H9 (cell line): ENCODE data around the gene VTCN1. TPM values are rescaled to one million over a fixed set of nuclear protein-coding genes. Genes with fewer than 3 reads are reported as not detected.
A peak's percentile ranks its signal among the peaks of the same experiment; 100 is the strongest.

Experiments used
- DNase-seq: peaks from one replicate; pipeline ENCODE4 v3.0.0-alpha.2; 2017
- H2AFZ ChIP-seq: one replicate; pipeline ENCODE4 v1.6.1; 2013; ENCODE audit warnings: mild to moderate bottlenecking, low read length, control low read depth, moderate library complexity
- H2AK5ac ChIP-seq: 2 replicates; pipeline ENCODE4 v1.6.1; 2013; ENCODE audit warnings: low read length, control low read depth, mixed read lengths; ENCODE audit not compliant: insufficient read length
- H2BK120ac ChIP-seq: one replicate; pipeline ENCODE4 v1.6.1; 2013; ENCODE audit warnings: low read depth, mild to moderate bottlenecking, low read length, control low read depth, inconsistent platforms; ENCODE audit not compliant: poor library complexity, severe bottlenecking
- H2BK12ac ChIP-seq: 2 replicates; pipeline ENCODE4 v1.6.1; 2013; ENCODE audit warnings: low read length, control low read depth, mixed read lengths, low read depth; ENCODE audit not compliant: insufficient read length
- H2BK15ac ChIP-seq: 2 replicates; pipeline ENCODE4 v1.6.1; 2013; ENCODE audit warnings: low read depth, low read length, control low read depth
- H2BK20ac ChIP-seq: one replicate; pipeline ENCODE4 v1.6.1; 2013; ENCODE audit warnings: low read depth, mild to moderate bottlenecking, low read length, control low read depth, inconsistent platforms; ENCODE audit not compliant: poor library complexity, severe bottlenecking
- H2BK5ac ChIP-seq: 2 replicates; pipeline ENCODE4 v1.6.1; 2013; ENCODE audit warnings: low read length, control low read depth, mixed read lengths; ENCODE audit not compliant: insufficient read length
- H3K14ac ChIP-seq: 2 replicates; pipeline ENCODE4 v1.6.1; 2013; ENCODE audit warnings: low read length, control low read depth; ENCODE audit not compliant: insufficient read depth
- H3K18ac ChIP-seq: 2 replicates; pipeline ENCODE4 v1.6.1; 2013; ENCODE audit warnings: low read depth, mild to moderate bottlenecking, mixed read lengths, low read length, control low read depth; ENCODE audit not compliant: insufficient read length
- H3K23ac ChIP-seq: 2 replicates; pipeline ENCODE4 v1.6.1; 2013; ENCODE audit warnings: low read length, control low read depth, mixed read lengths, low read depth; ENCODE audit not compliant: insufficient read length
- H3K23me2 ChIP-seq: 2 replicates; pipeline ENCODE4 v1.6.1; 2013; ENCODE audit warnings: low read depth, mild to moderate bottlenecking, mixed read lengths, low read length, control low read depth; ENCODE audit not compliant: insufficient read length, poor library complexity, severe bottlenecking
- H3K27ac ChIP-seq: 2 replicates; pipeline ENCODE4 v1.5.1; 2013; ENCODE audit warnings: low read length, control low read depth, mixed read lengths, low read depth; ENCODE audit not compliant: insufficient read length
- H3K27me3 ChIP-seq: 2 replicates; pipeline ENCODE4 v1.6.1; 2013; ENCODE audit warnings: low read length, control low read depth, inconsistent platforms; ENCODE audit not compliant: insufficient read depth
- H3K4ac ChIP-seq: 2 replicates; pipeline ENCODE4 v1.6.1; 2013; ENCODE audit warnings: low read depth, mild to moderate bottlenecking, control low read depth, inconsistent platforms, low read length, moderate library complexity
- H3K4me1 ChIP-seq: 2 replicates; pipeline ENCODE4 v1.6.1; 2013; ENCODE audit warnings: low read length, control low read depth, inconsistent platforms; ENCODE audit not compliant: insufficient read depth
- H3K4me2 ChIP-seq: 2 replicates; pipeline ENCODE4 v1.6.1; 2013; ENCODE audit warnings: low read length, control low read depth, mixed read lengths; ENCODE audit not compliant: insufficient read length, insufficient read depth
- H3K56ac ChIP-seq: 2 replicates; pipeline ENCODE4 v1.6.1; 2013; ENCODE audit warnings: low read depth, mild to moderate bottlenecking, mixed read lengths, low read length, control low read depth; ENCODE audit not compliant: insufficient read length
- H3K79me1 ChIP-seq: 2 replicates; pipeline ENCODE4 v1.6.1; 2013; ENCODE audit warnings: low read depth, mild to moderate bottlenecking, moderate library complexity, low read length, control low read depth, inconsistent platforms; ENCODE audit not compliant: insufficient read depth, poor library complexity, severe bottlenecking
- H3K79me2 ChIP-seq: 2 replicates; pipeline ENCODE4 v1.6.1; 2013; ENCODE audit warnings: low read length, control low read depth, inconsistent platforms; ENCODE audit not compliant: insufficient read depth
- H3K9ac ChIP-seq: 2 replicates; pipeline ENCODE4 v1.6.1; 2013; ENCODE audit warnings: low read length, control low read depth, mixed read lengths; ENCODE audit not compliant: insufficient read length; ENCODE audit errors: extremely low read depth
- H3K9me3 ChIP-seq: one replicate; pipeline ENCODE4 v1.6.1; 2013; ENCODE audit warnings: low read depth, low read length, inconsistent platforms; ENCODE audit not compliant: control insufficient read depth
- H3T11ph ChIP-seq: one replicate; pipeline ENCODE4 v1.6.1; 2013; ENCODE audit warnings: mild to moderate bottlenecking, low read length, control low read depth, inconsistent platforms
- H4K20me1 ChIP-seq: one replicate; pipeline ENCODE4 v1.6.1; 2013; ENCODE audit not compliant: control insufficient read depth, insufficient read length, insufficient read depth
- H4K5ac ChIP-seq: 2 replicates; pipeline ENCODE4 v1.6.1; 2013; ENCODE audit warnings: low read depth, mild to moderate bottlenecking, mixed read lengths, low read length, control low read depth; ENCODE audit not compliant: insufficient read length
- H4K8ac ChIP-seq: replicated peaks from 2 replicates; pipeline ENCODE4 v1.6.1; 2013; ENCODE audit warnings: low read length, control low read depth, mixed read lengths, low read depth; ENCODE audit not compliant: insufficient read length
- H4K91ac ChIP-seq: 2 replicates; pipeline ENCODE4 v1.6.1; 2013; ENCODE audit warnings: low read depth, mild to moderate bottlenecking, moderate library complexity, mixed read lengths, low read length, control low read depth; ENCODE audit not compliant: insufficient read length
- H3K27ac Mint-ChIP-seq, 3 experiments: 2 replicates in 2 of 3; 3 replicates in 1 of 3; pipeline ENCODE4 v1.8.0; 2020 to 2021; ENCODE audit warnings: mixed read lengths in 3 of 3, mild to moderate bottlenecking in 1 of 3, moderate library complexity in 1 of 3
- H3K27me3 Mint-ChIP-seq: 2 replicates; pipeline ENCODE4 v1.8.0; 2021; ENCODE audit warnings: low read depth, mild to moderate bottlenecking, moderate library complexity, mixed read lengths
- H3K36me3 Mint-ChIP-seq, 3 experiments: 2 replicates in 2 of 3; 3 replicates in 1 of 3; pipeline ENCODE4 v1.8.0; 2020 to 2021; ENCODE audit warnings: low read depth in 3 of 3, mixed read lengths in 3 of 3; ENCODE audit not compliant: insufficient read depth in 1 of 3
- H3K4me1 Mint-ChIP-seq, 2 experiments: 2 replicates each; pipeline ENCODE4 v1.8.0; 2020; ENCODE audit warnings: mixed read lengths in 2 of 2
- H3K4me3 Mint-ChIP-seq, 2 experiments: 2 replicates in 1 of 2; 3 replicates in 1 of 2; pipeline ENCODE4 v1.8.0; 2020 to 2021; ENCODE audit warnings: mild to moderate bottlenecking in 2 of 2, mixed read lengths in 2 of 2, moderate library complexity in 1 of 2
- H3K9me3 Mint-ChIP-seq, 2 experiments: 2 replicates in 1 of 2; 3 replicates in 1 of 2; pipeline ENCODE4 v1.8.0; 2020; ENCODE audit warnings: mild to moderate bottlenecking in 2 of 2, mixed read lengths in 2 of 2, moderate library complexity in 1 of 2
- WGBS: extraction: QIAGEN DNeasy Blood & Tissue Kit; methylation state at CpG from one replicate; pipeline ENCODE4 v1.1.7; 2013; ENCODE audit warnings: missing lambda C conversion rate, low lambda C conversion rate, mixed read lengths; ENCODE audit not compliant: insufficient read length; ENCODE audit errors: extremely low coverage; 5-methylcytosine and 5-hydroxymethylcytosine counted together
- total RNA-seq: library from RNA; stranded (reverse); gene quantifications from 2 replicates; pipeline ENCODE4 v1.2.1, GENCODE V29; 2021
- TF ChIP-seq, protein P1 (sequence below): fragments of 200-600 bp; sonication (generic); conservative IDR thresholded peaks from 3 replicates; pipeline ENCODE4 v1.8.0; 2021; ENCODE audit warnings: antibody characterized with exemption, mild to moderate bottlenecking

The VTCN1 gene
- total RNA-seq, 1 experiment from 2014 or later = 0.33 TPM

DNA sequence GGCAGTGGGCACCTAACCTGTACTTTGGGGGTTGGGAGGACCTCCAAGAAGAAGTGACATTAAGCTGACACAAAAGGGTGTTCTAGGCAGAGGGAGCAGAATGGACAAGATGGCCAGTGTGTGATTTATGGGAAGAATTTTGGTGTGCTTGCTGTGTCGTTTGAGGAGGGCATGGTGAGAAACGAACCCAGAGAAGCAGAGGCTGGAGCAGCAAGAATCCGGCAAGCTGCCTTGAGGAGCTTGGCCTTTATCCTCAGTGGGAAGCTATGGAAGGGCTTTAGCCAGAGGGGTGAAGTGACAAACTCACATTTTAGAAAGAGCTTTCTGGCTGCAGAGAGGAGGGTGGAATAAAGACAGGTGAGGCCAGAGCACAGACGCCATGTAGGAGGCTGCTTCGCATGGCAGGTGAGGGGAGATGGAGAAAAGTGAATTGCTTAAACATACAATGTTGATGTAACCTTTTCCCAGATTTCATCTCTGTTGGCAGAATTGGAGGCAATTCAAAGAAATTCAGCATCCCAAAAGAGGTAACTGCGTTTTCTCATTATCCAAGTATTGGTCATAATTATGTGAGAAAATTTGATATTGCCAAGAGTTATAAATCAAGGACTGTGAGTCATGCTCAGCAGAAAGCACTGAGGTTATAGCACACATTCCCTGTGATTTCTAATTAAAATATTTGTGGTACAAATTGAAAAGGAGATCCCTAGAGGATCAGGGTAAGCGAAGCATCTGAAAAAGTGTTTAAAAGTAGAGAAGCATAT lies 115.7 kb downstream of the VTCN1 start:
- Histone ChIP-seq H3K9me3 (no peaks in the 10 kb centered on the region), H3K79me1 (no peaks in the 10 kb centered on the region), H3T11ph (no peak overlapping the region), H3K18ac (no peak overlapping the region), H2BK12ac (no peak overlapping the region), H2AK5ac (no peak overlapping the region), H2BK5ac (no peak overlapping the region), H3K27ac (no peak overlapping the region), H3K27me3 (no peaks in the 10 kb centered on the region), H4K91ac (peak overlapping the region; percentile 71), H2BK20ac (no peak overlapping the region), H3K4ac (no peak overlapping the region; the same call in 1 of the 2 replicates), H2BK120ac (no peak overlapping the region), H2AFZ (no peak overlapping the region), H2BK15ac (no peak overlapping the region), H3K4me1 (peaks cover 4% of the 10 kb centered on the region; the same call in 1 of the 2 replicates), H4K8ac (no peak overlapping the region), H4K5ac (no peak overlapping the region), H3K23me2 (no peaks in the 10 kb centered on the region), H3K79me2 (no peaks in the 10 kb centered on the region), H3K9ac (no peak overlapping the region), H3K56ac (no peak overlapping the region), H3K4me2 (no peak overlapping the region), H3K14ac (no peak overlapping the region), H4K20me1 (no peaks in the 10 kb centered on the region), H3K23ac (no peak overlapping the region)
- H3K27me3 Mint-ChIP-seq = no peaks in the 10 kb centered on the region
- H3K9me3 Mint-ChIP-seq = no peaks in the 10 kb centered on the region
- TF ChIP-seq, protein P1, sequence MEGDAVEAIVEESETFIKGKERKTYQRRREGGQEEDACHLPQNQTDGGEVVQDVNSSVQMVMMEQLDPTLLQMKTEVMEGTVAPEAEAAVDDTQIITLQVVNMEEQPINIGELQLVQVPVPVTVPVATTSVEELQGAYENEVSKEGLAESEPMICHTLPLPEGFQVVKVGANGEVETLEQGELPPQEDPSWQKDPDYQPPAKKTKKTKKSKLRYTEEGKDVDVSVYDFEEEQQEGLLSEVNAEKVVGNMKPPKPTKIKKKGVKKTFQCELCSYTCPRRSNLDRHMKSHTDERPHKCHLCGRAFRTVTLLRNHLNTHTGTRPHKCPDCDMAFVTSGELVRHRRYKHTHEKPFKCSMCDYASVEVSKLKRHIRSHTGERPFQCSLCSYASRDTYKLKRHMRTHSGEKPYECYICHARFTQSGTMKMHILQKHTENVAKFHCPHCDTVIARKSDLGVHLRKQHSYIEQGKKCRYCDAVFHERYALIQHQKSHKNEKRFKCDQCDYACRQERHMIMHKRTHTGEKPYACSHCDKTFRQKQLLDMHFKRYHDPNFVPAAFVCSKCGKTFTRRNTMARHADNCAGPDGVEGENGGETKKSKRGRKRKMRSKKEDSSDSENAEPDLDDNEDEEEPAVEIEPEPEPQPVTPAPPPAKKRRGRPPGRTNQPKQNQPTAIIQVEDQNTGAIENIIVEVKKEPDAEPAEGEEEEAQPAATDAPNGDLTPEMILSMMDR = no peak
- H3K4me1 Mint-ChIP-seq = peaks cover 18 to 23% of the 10 kb centered on the region in 2 experiments
- peaks cover 37 to 92% (median 76%) of the 10 kb centered on the region in 3 experiments; a peak in 6 of 7 replicates for H3K36me3 Mint-ChIP-seq
- no peak for DNase-seq
- H3K4me3 Mint-ChIP-seq = no peak overlapping the region; a peak in 1 of 5 replicates
- WGBS = 100% methylated on average over 1 of the region's 7 CpGs
- H3K27ac Mint-ChIP-seq = peak overlapping the region in 1 of 3 experiments; percentile 1; a peak in 2 of 7 replicates
